HG03097 (cell line): ENCODE data around the gene TMEM121.

Experiments
- ATAC-seq: cut with Tn5 transposase; IDR thresholded peaks from one replicate; pipeline ENCODE4 v1.9.1; 2021; ENCODE audit not compliant: unreplicated experiment, low FRiP score

Gene TMEM121

DNA sequence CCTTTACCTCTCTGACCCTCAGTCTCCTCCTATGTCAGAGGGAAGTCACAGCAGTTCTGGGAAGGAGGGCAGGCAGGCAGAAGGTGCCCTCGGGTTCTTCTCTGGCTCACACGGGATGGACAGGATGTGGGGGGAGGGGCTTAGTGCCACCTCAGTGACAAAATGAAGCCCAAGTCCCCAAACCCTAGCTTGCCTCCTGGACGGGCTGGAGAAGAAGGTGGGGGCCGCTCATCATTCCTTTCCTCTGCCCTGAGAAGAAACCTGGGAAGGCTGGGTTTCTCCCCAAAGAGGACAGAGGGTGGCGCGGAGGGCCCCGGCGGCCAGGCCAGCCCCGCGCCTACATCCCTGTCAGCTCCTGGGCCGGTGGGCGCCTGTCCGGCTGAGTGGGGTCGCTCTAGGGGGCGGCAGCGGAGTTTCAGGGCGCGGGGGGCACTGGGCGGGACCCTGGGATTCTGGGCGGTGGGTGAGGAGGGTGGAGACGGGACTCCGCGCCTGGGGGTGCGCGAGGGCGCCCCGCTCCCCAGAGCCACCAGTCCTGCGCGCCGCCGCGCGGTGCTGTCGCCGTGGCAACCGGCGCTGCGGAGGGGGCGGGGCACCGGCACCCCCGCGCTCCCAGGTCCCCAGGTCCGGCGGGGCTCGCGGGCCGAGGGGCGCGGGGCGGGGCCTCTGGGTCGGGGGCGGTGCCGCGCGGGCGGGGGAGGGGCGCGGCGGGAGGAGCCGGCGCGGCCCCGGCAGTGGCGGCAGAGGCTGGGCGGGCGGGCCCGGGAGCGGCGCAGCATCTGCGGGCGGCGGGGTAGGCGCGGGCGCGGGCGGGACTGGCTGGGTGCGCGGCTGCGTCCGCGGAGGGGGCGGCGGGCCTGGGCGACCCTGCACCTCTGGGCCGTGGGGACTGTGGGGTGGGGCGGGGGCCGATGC lies at the start of gene TMEM121:
Gene TMEM121, plus strand, starts transcription at position 723 of the 915 bp plus-strand sequence. CDS start 2,252 bp downstream, outside the sequence.
- ATAC-seq = no peak

DNA sequence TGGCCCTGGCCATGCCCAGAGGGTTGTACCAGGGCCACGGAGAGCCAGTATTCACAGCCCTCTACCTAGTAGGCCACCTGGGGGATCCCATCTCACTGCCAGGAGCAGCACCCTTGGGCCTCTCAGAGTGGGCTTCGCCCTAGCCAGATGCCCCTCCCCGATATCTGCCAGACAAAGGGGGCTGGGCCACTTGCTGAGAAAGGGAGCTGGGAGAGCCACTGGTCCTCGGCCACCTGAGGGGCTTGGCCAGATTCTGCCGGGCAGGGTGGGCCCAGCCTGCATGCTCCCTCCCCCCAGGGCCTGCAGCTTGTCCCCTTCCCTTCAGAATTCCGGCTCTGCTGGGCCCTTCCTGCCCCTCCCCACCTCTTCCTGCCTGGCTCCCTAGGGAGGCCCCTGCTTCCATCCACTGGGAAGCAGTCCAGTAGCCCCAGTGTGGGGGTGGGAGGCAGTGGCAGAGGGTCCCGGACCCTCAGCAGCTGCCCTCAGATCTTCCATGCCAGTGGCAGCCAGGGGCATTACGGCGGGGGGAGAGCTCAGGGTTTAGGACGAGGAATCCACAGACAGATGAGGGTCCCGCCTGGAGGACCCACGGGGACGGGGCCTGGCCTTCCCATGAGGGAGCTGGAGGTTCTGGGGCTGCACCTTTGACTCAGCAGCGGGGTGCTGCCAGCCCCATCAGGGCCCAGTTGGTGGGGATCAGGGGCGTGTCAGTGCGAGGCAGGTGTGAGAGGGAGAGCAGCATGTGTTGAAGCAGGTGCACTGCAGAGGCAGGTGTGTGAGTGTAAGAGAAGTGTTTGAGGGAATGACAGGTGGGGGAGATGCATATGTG lies 49.3 kb upstream of the TMEM121 start:
- ATAC-seq = no peak

DNA sequence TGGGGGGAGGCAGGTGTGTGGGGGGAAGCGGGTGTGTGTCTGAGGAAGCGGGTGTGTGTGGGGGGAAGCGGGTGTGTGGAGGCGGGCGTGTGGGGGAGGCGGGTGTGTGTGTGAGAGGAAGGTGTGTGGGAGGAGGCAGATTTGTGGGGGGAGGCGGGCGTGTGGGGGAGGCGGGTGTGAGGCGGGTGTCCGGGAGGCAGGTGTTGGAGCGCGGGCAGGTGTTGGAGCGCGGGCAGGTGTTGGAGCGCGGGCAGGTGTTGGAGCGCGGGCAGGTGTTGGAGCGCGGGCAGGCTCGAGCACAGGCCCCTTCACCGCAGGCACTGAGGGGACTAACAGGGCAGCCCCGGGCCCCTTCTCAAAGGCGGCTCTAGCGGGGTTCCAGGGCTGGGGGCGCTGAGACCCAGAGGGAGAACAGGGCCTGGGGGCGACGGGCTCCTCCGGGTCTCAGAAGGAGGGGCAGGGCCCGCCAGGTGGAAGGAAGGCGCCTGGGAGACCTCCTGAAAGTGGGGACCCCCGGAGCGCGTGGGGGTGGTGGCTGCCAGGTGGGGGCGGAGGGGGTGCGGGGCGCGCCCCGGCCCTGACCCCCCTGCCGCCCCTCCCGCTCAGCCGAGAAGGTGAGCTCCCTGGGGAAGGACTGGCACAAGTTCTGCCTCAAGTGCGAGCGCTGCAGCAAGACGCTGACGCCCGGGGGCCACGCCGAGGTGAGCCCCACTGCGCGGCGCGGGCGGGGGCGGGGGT lies 48.6 kb upstream of the TMEM121 start:
- no peak for ATAC-seq

DNA sequence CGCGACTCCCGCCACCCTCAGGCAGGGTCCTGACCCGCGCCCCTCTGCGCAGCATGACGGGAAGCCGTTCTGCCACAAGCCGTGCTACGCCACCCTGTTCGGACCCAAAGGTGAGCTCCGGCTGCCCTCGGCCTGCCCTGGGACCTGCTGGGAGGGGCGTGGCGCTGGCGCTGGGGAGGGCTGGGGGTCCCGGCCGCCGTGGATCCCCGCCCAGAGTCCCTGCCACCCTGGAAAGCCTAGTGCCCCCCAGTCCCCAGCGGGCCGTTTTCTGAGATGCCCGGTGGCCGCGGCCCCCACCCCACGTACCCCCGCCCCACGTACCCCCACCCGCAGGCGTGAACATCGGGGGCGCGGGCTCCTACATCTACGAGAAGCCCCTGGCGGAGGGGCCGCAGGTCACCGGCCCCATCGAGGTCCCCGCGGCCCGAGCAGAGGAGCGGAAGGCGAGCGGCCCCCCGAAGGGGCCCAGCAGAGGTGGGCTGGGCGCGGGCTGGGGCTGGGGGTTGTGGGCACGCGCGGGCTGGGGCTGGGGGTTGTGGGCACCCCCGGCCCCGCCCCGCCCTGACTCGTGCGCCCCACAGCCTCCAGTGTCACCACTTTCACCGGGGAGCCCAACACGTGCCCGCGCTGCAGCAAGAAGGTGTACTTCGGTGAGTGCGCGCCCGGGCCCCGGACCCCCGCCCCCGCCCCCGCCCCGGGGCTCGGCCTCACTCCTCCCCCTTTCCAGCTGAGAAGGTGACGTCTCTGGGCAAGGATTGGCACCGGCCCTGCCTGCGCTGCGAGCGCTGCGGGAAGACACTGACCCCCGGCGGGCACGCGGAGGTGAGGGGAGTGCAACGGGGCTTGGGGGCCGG lies 47.8 kb upstream of the TMEM121 start:
- ATAC-seq = no peak

DNA sequence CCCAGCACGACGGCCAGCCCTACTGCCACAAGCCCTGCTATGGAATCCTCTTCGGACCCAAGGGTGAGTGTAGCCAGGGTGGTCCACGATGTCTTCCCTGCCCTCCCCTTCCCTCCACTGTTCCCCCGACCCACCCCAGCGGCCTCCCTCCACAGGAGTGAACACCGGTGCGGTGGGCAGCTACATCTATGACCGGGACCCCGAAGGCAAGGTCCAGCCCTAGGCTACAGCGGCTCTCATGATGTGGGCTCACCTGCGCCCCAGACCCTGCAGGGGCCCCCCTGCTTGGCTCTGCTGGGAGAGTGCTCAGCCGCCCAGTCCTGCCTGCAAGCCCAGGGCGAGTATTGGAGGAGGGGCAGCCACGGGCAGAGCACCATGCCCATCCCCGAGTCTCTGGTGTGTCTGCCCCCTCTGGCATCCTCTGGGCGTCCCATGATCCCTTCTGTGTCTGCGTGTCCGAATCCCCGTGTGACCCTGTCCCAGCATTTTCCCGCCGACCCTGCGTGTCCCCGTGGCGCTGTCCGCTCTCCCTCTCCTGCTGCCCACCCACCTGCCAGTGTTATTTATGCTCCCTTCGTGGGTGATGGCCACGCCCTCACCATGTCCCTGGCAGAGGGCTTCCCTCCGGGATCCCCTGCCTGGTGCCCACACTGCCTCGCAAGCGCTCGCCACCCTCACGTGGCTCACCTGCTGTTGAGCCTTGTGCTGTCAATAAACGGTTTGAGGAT lies 46.8 kb upstream of the TMEM121 start:
- ATAC-seq = no peak

DNA sequence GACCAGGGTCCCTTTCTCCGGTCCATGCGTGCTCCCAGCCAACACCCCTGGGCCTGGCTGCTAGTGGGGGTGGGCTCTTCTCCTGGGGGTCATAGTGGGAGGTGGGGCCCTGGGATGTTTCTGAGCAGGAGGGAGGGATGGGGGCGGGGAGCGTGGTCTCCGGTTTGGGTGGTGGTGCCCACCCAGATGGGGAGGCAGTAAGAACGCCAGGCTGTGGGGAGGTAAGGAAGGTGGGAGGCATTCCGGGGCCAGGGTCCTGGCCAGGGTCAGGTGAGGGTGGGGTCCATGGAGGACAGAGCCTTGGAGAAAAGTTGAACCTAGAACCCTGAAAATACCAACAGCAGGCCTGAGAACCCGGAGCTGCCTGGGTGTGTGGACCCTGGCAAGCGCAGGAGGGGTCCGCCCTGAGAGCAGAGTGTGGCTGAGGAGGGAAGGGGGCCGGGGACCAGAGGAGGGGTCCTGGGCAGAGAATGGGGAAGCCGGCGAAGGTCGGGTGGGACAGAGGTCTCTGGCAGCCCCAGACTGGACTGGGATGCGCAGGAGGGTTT lies 46.1 kb upstream of the TMEM121 start:
- no peak for ATAC-seq

DNA sequence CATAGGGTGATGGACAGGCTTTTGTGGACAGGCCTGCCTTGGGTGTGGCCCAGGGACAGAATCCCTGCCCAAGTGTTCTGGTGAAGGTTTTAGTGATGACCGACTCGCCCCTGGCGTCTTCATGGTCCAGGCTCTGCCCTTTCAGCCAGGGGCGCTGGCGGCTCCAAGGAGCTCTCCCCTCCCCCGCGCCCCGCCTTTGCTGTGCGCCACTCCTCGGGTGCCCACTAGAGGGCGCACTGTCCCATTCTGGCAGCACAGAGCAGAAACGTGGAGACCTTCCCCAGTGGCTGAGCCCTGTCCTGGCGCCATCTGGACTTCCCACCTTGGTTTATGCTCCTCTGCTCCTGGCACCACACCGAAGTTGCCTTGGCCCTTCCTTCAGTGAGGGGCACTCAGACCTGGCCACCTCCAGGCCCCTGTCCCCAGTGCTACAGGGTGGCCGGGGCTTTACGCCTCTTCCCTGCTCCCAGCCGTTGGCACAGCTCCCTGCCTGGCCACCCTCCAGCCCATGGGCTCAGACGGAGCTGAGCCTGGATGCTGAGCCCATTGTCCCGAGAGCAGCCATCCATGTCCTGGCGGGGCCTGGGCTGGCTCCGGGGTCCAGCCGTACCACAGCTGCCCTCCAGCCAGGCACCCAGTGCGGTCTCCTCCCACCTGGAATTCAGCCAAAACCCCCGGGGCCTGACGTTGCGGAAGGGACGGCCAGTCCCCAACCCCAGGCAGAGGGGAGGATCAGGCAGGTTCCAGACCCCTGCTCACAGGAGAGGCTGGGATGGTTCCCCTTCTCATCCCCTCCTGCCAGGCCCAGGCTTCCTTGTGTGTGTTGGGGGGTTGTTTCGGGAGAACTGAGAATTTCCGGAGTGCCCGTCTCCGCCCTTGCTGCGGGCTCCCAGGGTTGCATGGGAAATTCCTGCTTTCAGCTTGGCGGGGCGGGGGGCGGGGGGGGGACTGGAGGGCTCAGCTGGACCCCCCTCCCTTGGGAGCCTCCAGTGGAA lies 45.3 kb upstream of the TMEM121 start:
- peak; percentile 35 for ATAC-seq

DNA sequence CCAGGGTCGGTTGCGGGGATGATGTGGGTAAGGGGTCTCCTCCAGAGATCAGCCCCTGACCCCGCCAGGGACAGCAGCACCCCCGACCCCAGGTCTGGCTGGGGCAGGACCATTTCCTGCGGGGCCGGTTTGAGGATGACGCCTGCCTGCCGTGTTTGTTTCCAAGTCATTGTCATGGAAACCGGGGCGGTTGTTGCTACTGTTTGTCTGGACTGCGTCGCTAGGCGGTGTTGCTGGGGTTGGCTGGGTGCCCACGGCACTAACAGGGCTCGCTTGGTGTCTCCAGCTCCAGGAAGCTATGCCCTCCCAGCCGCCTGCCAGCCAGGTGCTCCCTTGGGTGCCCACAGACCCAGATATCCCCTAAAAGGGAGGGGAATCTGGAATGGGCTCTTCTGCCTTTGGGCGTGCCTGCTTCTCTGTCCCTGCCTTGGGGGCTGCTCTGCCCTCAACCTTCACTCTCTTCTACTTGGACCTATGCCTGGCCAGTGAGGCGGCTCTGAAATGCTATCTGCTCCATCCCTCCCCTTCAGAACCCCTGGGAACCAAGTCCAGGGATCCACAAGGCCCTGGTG lies 44.4 kb upstream of the TMEM121 start:
- peak; percentile 43 for ATAC-seq

DNA sequence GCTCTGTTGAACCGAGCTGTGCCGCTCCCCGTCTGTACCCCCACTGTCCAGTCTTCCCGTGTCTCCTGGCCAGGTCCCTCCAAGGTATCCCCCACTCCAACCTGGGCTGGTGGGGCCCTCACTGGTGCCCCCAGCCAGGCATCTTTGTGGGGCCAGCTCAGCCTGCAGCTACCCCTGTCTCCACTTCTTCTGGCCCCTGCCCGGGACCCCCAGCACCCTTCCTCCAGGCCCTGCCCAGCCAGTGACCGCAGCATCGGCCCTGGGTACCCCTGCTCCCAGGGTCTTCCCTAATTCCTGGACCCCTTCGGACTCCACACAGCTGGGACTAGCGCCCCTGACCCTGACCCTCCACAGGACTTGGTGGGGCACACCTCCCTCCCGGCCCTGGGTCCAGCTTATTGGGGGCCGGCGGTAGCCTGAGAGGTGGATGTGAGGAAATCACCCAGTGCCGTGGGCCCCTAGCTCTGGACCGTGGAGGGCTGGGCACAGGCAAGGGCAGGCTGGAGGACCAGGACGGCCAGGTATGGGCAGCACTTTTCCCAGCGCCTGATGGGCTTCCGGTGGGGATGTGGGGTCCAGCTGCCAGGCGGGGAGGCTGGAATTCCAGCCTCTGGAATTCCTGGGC lies 43.8 kb upstream of the TMEM121 start:
- ATAC-seq = no peak

DNA sequence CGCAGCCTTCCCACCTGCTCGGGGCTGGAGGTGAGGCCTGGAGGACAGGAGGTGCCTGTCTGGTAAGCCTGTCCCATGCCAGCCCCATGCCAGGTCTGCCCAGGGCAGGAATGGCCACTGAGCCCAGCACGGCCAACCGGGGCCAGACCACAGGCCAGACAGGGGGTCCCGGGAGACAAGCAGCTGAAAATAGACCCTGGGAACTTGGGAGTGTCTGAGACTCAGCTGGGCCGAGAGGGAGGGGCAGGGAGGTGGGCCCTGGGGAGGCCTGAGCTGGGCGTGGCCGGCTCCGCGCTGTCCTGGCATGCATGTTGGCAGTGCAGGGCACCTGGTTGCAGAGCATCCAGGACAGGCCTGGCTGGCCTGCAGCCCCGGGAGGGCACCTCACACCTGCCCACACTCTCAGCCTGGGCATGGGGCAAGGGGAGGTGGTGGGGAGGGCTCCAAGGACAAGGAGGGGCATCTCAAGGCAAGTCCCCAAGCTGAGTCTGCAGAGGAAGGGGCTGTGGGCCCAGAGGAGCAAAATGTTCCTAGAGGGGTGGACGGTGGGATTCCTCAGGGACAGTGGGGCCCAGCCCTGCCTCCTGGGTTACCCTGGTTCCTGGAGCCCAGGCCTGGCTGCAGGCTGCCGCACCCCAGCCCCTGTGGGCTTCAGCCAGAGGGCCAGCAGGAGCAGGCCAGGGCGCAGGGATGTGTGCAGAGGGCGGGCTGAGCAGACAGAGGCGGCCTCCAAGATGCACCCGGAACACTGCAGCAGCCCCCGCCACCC lies 42.9 kb upstream of the TMEM121 start:
- no peak for ATAC-seq

DNA sequence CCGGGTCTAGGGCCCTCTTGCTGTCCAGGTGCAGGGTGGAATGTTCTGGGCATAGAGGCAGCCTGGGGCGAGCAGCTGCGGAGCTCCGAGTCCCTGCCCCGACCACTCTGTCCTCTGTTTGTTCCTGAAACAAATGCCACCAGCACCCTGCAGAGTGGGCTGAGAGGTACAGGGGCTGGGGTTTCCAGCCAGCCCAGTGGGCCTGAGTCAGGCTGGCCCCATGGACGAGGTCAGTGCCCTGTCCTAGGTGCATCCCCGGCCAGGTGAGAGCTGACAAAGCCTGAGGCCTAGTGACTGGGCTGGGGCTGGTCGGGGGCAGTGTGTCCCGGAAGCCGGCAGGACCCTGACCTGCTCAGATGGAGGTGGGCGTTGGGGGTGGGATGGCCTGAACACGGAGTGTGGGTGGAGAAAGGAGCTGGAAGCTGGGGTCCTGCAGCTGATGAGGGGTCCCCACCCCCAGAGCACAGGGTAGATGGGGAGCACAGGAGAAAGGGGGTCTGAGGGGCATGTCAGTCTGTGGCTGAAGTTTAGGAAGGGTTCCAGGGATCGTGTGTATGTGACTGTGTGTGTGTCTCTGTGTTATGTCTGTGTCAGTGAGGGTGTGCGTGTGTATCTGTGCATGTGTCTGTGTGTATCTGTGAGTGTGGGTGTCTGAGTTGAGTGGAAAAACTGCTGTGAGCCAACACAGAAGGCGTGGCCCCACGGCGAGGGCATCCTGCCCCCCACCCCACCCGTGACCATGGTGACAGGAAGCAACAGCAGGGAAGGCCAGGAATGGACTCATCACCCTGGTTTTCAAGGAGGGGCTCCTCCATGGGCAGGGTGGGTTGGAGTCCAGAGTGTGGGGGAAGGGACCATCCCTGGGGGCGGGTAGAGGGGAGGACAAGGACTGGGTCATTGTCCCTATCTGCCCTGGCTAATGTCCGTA lies 42.0 kb upstream of the TMEM121 start:
- no peak for ATAC-seq

DNA sequence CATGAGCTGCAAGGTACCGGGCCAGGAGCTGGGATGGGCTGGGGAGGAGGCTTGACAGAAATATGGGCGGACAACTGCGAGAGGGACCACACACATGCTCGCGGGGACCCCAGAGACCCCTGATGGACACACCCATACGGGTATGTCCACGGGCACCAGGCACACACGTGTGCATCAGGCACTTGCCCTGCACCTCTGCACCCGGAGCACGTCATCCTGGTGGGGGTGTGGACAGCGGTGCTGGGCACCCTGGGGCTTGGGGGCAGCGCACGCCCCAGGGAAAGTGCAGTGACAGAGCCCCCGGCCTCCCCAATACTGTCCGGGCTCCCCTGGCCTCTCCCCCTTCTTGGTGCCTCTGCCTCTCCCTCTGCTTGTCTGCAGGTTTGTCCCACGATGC lies 41.4 kb upstream of the TMEM121 start:
- no peak for ATAC-seq

DNA sequence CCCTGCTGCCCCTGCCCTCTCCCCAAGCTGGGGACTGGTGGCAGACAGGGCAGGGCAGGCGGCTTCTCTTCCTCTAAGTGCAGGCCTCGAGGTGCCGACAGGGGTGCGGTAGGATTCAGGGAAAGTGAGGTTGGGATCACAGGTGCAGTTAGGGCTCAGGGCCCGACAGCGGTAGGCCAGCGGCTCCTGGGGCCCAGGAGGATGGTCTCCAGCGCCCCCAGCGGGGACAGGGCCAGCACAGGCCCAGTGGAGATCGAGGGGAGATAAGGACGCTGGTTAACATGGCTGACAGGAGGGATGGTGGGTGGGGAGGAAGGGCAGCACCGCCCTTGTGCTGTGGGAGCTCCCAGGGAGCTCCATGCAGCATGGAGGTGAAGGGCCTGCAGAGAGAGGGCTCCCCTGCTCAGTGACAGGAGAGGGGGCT lies 40.6 kb upstream of the TMEM121 start:
- no peak for ATAC-seq

DNA sequence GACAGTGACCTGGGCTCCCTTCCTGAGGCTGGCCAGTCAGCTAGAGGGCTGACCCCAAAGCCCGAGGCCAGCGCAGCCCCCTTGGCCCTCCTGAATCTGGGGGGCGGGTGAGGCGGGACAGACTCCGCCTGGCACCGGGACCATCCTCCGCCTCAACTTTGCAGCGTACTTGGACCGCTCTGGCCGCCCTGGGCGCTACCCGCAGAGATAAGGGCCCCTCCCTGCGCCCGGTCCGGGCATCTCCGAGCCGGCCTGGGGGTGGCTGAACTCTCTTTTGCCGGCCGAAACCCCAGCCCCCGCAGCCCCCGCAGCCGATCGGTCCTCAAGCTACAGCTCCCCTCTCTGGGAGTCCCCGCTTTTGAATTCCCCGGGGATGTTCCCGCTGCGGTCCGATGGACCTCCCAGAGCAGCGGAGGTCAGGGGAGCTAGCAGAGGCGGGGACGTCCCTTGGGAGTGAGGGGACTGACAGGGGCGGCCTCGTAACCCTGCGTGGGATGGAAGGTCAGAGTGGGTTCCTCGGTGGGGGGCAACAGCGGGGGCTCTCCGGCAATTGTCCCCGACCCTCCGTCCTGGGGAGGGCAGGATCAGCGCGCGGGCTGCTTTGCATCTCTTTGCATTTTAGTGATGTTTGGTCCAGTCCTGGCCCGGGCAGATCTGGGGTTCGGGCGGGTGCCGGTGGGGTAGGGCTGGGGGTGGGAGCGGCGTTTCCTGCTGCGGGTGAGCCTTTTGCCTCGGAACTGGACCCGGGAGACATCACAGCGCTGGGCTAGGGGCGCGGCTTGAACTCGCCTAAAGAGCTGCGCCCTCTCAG lies 40.0 kb upstream of the TMEM121 start, which contains the start of gene CRIP1:
Gene CRIP1, plus strand, starts transcription at position 724 of the 811 bp plus-strand sequence. CDS start 374 bp downstream, outside the sequence.
- no peak for ATAC-seq
